Fibroblast of the aortic adventitia (primary cell): ENCODE data around the gene PTPN1. TPM values are rescaled to one million over a fixed set of nuclear protein-coding genes. Genes with fewer than 3 reads are reported as not detected.

Source experiments
- DNase-seq: peaks from one replicate; pipeline ENCODE4 v3.0.0-alpha.2; 2010; ENCODE audit warnings: low read depth
- H3K4me3 ChIP-seq: 2 replicates; pipeline ENCODE4 v1.5.1; 2011; ENCODE audit warnings: low read depth, mild to moderate bottlenecking, control low read depth, low read length, moderate library complexity
- total RNA-seq: library from RNA; depleted of rRNA; stranded (reverse); fragments of >200 nt; gene quantifications from 2 replicates; pipeline ENCODE4 v1.2.3, GENCODE V29; 2012; ENCODE audit warnings: low replicate concordance
- TF ChIP-seq, protein P1 (sequence below): IDR thresholded peaks from 2 replicates; pipeline ENCODE4 v1.5.1; 2011; ENCODE audit warnings: mild to moderate bottlenecking, low read length, control low read depth, inconsistent platforms; ENCODE audit not compliant: insufficient read depth

PTPN1 gene
- total RNA-seq, 1 donor, result 19.9 TPM

DNA sequence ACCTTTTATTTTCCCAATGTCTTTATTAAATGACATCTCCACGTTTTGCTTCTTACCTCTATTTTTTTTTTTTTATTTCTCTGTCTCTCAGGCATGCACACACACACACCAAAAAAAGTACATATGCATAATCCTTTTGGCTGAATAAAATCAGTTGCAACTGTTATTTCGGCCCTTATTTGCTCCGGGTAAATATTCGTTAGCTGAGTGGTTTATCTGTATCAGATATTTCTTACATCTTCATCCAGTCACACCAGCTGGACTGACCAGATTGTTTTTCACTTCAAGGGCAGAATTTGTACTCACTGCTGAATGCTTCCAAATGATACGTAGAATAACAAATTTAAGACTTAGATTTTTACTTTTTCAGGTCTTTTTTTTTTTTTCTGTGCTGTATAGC, 45.5 kb downstream of the PTPN1 start:
- TF ChIP-seq, protein P1, sequence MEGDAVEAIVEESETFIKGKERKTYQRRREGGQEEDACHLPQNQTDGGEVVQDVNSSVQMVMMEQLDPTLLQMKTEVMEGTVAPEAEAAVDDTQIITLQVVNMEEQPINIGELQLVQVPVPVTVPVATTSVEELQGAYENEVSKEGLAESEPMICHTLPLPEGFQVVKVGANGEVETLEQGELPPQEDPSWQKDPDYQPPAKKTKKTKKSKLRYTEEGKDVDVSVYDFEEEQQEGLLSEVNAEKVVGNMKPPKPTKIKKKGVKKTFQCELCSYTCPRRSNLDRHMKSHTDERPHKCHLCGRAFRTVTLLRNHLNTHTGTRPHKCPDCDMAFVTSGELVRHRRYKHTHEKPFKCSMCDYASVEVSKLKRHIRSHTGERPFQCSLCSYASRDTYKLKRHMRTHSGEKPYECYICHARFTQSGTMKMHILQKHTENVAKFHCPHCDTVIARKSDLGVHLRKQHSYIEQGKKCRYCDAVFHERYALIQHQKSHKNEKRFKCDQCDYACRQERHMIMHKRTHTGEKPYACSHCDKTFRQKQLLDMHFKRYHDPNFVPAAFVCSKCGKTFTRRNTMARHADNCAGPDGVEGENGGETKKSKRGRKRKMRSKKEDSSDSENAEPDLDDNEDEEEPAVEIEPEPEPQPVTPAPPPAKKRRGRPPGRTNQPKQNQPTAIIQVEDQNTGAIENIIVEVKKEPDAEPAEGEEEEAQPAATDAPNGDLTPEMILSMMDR, result no peak
- no peak for DNase-seq
- H3K4me3 ChIP-seq, result no peak overlapping the region

DNA sequence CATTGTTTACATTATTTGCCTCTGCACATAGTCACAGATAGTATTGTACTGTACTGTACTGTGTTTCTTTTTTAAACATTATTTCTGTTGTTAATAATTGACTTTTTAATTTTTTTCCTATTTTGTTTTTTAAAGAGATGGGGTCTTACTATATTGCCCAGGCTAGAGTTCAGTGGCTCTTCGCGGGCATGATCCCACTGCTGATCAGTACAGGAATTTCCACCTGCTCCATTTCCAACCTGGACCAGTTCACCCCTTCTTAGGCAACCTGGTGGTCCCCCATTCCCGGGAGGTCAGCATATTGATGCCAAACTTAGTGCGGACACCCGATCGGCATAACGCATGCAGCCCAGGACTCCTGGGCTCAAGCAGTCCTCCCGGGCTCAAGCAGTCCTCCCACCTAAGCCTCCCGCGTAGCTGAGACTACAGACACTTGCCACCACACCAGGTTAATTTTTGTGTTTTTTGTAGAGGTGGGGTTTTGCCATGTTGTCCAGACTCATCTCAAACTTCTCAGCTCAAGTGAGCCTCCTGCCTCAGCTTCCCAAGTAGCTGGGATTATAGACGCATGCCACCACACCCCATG, 47.5 kb downstream of the PTPN1 start:
- H3K4me3 ChIP-seq, result no peak overlapping the region
- no peak for DNase-seq
- TF ChIP-seq, protein P1, result no peak

DNA sequence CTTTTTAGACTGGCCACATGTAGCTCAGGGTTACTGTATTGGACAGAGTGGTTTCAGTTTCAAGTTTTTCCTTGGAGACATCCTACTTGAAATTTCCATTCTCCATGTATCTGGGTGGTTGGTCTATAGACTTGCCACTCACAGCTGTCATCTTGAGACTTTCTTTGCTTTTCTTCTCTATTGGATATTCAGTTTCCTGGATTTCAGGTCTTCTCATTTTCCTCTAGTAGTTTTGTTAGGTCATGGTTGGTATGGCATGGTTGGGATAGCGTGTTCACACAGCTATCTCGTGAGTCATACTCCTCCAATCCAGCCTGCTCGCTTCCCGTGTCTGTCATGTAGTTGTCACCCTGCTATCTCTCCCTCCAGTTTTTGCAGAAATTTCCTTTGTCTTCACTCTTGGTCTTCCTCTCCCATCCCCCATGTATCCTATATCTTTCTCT, 48.3 kb downstream of the PTPN1 start:
- H3K4me3 ChIP-seq, result no peak overlapping the region
- peak; percentile 49 for DNase-seq
- TF ChIP-seq, protein P1, result no peak

DNA sequence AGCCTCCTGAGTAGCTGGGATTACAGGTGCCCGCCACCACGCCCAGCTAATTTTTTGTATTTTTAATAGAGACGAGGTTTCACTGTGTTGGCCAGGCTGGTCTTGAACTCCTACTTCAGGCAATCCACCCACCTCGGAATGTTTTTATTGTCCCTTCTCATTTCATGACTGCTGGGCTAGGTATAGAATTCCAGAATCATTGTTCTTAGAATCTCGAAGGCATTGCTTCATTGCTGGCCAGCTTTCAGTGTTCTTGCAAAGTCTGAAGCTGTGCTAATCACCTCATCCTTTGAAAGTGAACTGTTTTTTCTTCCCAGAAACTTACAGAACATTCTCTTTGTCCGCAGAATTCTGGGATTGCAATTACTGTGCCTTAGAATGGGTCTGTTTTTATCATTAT, 49.0 kb downstream of the PTPN1 start:
- TF ChIP-seq, protein P1, result no peak
- peak; percentile 36 for DNase-seq
- H3K4me3 ChIP-seq, result no peak overlapping the region

DNA sequence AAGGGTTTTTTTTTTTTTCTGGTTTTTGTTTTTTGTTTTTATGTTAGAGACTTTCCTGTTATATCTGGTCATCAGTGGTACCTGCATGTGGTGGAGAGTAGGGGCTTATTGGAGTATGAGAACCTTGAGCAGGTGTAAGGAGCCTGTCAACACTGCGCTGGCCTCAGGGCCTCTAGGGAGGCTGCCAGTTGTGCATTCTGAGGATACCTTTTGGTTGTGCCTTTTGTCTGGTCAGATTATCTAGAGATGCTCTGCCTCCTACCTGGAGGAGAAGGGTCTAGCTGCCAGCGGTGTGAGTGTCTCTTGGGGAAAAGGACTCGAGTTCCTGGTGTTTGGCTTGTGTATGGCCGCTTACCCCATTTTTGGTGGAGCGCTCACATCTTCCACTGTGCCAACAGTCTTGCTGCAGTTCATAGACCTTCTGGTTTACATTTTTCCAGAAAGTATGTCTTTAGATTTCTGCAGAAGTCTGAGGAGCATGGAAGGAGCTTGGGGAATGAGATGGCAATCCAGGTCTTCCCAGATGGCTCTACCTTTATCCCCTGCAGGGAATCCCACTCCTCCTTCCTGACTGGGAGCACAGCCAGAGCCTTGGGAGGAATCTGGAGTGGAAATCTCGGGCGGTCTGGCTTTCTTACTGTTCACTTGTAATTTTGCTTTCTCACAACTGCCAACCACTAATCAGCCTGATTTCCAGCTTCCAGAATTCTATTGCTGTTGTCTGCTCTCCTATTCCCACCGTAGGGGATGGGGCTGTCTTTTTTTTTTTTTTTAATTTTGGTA, 49.9 kb downstream of the PTPN1 start:
- no peak for DNase-seq
- TF ChIP-seq, protein P1, result no peak

DNA sequence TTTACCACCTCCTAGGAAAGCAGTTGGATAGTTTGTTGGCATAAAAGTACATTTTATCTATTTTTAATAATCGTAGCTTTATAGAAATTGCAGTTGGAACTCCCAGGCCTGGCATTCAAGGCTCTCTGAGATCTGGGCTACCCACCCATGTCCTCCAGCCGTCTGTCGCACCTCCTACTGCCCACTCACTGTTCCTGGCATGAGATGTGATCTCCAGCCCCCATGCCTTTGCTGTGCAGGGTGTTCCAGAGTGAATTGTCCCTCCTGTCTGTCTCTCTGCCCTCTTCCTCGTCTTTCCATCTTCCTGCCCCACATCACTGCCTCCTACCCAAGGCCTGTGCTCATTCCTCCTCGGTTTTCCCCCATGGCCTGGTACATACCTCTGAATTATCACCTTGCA, 50.7 kb downstream of the PTPN1 start:
- DNase-seq, result no peak

More for the DNA sequence above, 49.9 kb downstream of the PTPN1 start:
- no peak overlapping the region for H3K4me3 ChIP-seq

More for the DNA sequence above, 50.7 kb downstream of the PTPN1 start:
- TF ChIP-seq, protein P1, result no peak
- H3K4me3 ChIP-seq, result no peak overlapping the region
